ENCODE measurements around the gene RPL34.

DNA sequence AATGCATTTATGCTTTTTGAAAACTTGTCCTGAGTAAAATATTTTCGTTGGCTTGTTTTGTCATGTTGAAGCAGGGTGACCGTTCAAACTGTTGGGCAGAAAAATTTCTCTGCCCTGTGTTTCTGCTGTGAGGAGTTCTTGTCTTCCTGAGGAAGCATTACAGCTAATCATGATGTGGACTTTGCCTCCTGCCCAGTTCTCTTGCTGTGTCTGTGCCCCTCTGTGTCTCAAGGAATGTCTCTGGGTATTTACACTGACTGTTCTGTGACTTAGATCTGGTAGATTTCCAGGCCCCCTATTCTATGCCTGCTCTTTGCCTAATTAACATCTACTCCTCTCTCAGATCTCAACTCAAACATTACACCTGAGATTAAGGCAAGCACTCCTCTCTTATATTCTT is 30.4 kb upstream of the RPL34 start:
- no peak for TF ChIP-seq EP300 (IDR thresholded peaks at IDR 0.05; ENCODE audit: borderline replicate concordance in 1 of 2, low read depth in 1 of 2, low read length in 1 of 2)
- TF ChIP-seq CTCF (IDR thresholded peaks at IDR 0.05) = no peak
- TF ChIP-seq NFIC (IDR thresholded peaks at IDR 0.05; ENCODE audit: borderline replicate concordance) = no peak
- TF ChIP-seq ELF1 (IDR thresholded peaks at IDR 0.05) = no peak
- TF ChIP-seq GATA2 (CRISPR knock-in tag; IDR thresholded peaks at IDR 0.05) = no peak
- no peak for TF ChIP-seq REST (IDR thresholded peaks at IDR 0.05; ENCODE audit: low read depth, low read length)
- TF ChIP-seq, protein P1, sequence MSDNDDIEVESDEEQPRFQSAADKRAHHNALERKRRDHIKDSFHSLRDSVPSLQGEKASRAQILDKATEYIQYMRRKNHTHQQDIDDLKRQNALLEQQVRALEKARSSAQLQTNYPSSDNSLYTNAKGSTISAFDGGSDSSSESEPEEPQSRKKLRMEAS (IDR thresholded peaks at IDR 0.05; ENCODE audit: low read depth) = no peak
- no peak for TF ChIP-seq NRF1 (IDR thresholded peaks at IDR 0.05; ENCODE audit: low read depth, low read length)

Measured in SK-N-SH (cell line).